Measurements from ENCODE around the gene GYPB. TPM values are rescaled to one million over a fixed set of nuclear protein-coding genes. Genes with fewer than 3 reads are reported as not detected.
"Not testable (repeated sequence)": the region's sequence is repeated elsewhere in the genome, so short reads cannot be mapped to it uniquely, and the experiment has no call there.

The GYPB gene
- total and polyA plus RNA-seq, 2 experiments from 2014 or later, result 0.58 TPM; not detected in 1

GRCh38 chr4:144003205-144003889, 15.8 kb downstream of the GYPB start:
- H4K20me1 ChIP-seq (ENCODE audit: insufficient read depth); H2AFZ ChIP-seq; H3K36me3 ChIP-seq (ENCODE audit: low read depth); in situ Hi-C loops (cut with MboI); H3K27ac ChIP-seq; H3K9me3 ChIP-seq (ENCODE audit: low read depth); H3K79me2 ChIP-seq (ENCODE audit: insufficient read depth); H3K27me3 ChIP-seq (replicated peaks; ENCODE audit: insufficient read depth); DNase-seq; H3K4me2 ChIP-seq (ENCODE audit: unreplicated experiment); H3K9ac ChIP-seq; H3K9me2 ChIP-seq (ENCODE audit: insufficient read depth); H3K4me3 ChIP-seq: not testable (repeated sequence)
- 76 to 89% methylated on average over 2 of the region's 2 CpGs for WGBS, 2 experiments (ENCODE audit: low coverage in 1 of 2, low lambda C conversion rate in 2 of 2, missing lambda C conversion rate in 2 of 2)
- peaks cover 17% of the 10 kb centered on the region; the same call in 1 of the 2 replicates for H3F3A ChIP-seq (ENCODE audit: insufficient read depth)
- H3K4me1 ChIP-seq (ENCODE audit: insufficient read depth), result peaks cover 26% of the 10 kb centered on the region

GRCh38 chr4:144000331-144000995, 18.7 kb downstream of the GYPB start:
- H3K4me3 ChIP-seq; H3F3A ChIP-seq (ENCODE audit: insufficient read depth); DNase-seq; H3K9ac ChIP-seq; H3K79me2 ChIP-seq (ENCODE audit: insufficient read depth); H3K27me3 ChIP-seq (replicated peaks; ENCODE audit: insufficient read depth); H3K36me3 ChIP-seq (ENCODE audit: low read depth); H2AFZ ChIP-seq; H3K9me2 ChIP-seq (ENCODE audit: insufficient read depth); H3K27ac ChIP-seq; H3K9me3 ChIP-seq (ENCODE audit: low read depth); in situ Hi-C loops (cut with MboI); H4K20me1 ChIP-seq (ENCODE audit: insufficient read depth); H3K4me2 ChIP-seq (ENCODE audit: unreplicated experiment): not testable (repeated sequence)
- 82% methylated on average over 6 of the region's 6 CpGs for WGBS, 2 experiments (ENCODE audit: low coverage in 1 of 2, low lambda C conversion rate in 2 of 2, missing lambda C conversion rate in 2 of 2)
- peaks cover 13% of the 10 kb centered on the region for H3K4me1 ChIP-seq (ENCODE audit: insufficient read depth)

- H3K27ac ChIP-seq; in situ Hi-C loops (cut with MboI); H3K9me3 ChIP-seq (ENCODE audit: low read depth); H3K9me2 ChIP-seq (ENCODE audit: insufficient read depth); H4K20me1 ChIP-seq (ENCODE audit: insufficient read depth); H3K9ac ChIP-seq; DNase-seq; H3K27me3 ChIP-seq (replicated peaks; ENCODE audit: insufficient read depth); H3K79me2 ChIP-seq (ENCODE audit: insufficient read depth); H3K4me3 ChIP-seq; H3K4me1 ChIP-seq (ENCODE audit: insufficient read depth); H3K36me3 ChIP-seq (ENCODE audit: low read depth); H3F3A ChIP-seq (ENCODE audit: insufficient read depth); H3K4me2 ChIP-seq (ENCODE audit: unreplicated experiment); H2AFZ ChIP-seq: not testable (repeated sequence)
- WGBS, 2 experiments (ENCODE audit: low coverage in 1 of 2, low lambda C conversion rate in 2 of 2, missing lambda C conversion rate in 2 of 2), result 72 to 78% methylated on average over 4 of the region's 4 CpGs
Observed at GRCh38 chr4:143996193-143996592, 23.0 kb downstream of the GYPB start.

GRCh38 chr4:143991761-143992160, 27.4 kb downstream of the GYPB start:
- H3K4me2 ChIP-seq (ENCODE audit: unreplicated experiment); H3K4me3 ChIP-seq; H3K27ac ChIP-seq; H3K9ac ChIP-seq; H3K4me1 ChIP-seq (ENCODE audit: insufficient read depth); DNase-seq; H3K9me2 ChIP-seq (ENCODE audit: insufficient read depth); H3K9me3 ChIP-seq (ENCODE audit: low read depth); H4K20me1 ChIP-seq (ENCODE audit: insufficient read depth); H3K36me3 ChIP-seq (ENCODE audit: low read depth); H3F3A ChIP-seq (ENCODE audit: insufficient read depth); H2AFZ ChIP-seq; H3K27me3 ChIP-seq (replicated peaks; ENCODE audit: insufficient read depth); in situ Hi-C loops (cut with MboI); H3K79me2 ChIP-seq (ENCODE audit: insufficient read depth): not testable (repeated sequence)
- no CpG with 5 or more reads among the region's 1 CpG for WGBS, 2 experiments (ENCODE audit: low coverage in 1 of 2, low lambda C conversion rate in 2 of 2, missing lambda C conversion rate in 2 of 2)

GRCh38 chr4:143990717-143991116, 28.5 kb downstream of the GYPB start:
- DNase-seq; H3K27ac ChIP-seq; H3K9ac ChIP-seq; H3K79me2 ChIP-seq (ENCODE audit: insufficient read depth); H3K4me2 ChIP-seq (ENCODE audit: unreplicated experiment); H3K4me3 ChIP-seq; H3F3A ChIP-seq (ENCODE audit: insufficient read depth); H4K20me1 ChIP-seq (ENCODE audit: insufficient read depth); H3K27me3 ChIP-seq (replicated peaks; ENCODE audit: insufficient read depth); in situ Hi-C loops (cut with MboI); H2AFZ ChIP-seq; H3K36me3 ChIP-seq (ENCODE audit: low read depth); H3K9me2 ChIP-seq (ENCODE audit: insufficient read depth); H3K4me1 ChIP-seq (ENCODE audit: insufficient read depth); H3K9me3 ChIP-seq (ENCODE audit: low read depth): not testable (repeated sequence)
- 15 to 18% methylated on average over 3 of the region's 3 CpGs for WGBS, 2 experiments (ENCODE audit: low coverage in 1 of 2, low lambda C conversion rate in 2 of 2, missing lambda C conversion rate in 2 of 2)

Data from GM23248 (cell line).